Measurements from ENCODE around the gene CSTPP1. TPM values are rescaled to one million over a fixed set of nuclear protein-coding genes. Genes with fewer than 3 reads are reported as not detected.
A peak's percentile ranks its signal among the peaks of the same experiment; 100 is the strongest.

Gene CSTPP1
- total RNA-seq, 4 donors from 2014 or later: 31.8 to 42.1 (median 39.1) TPM

DNA sequence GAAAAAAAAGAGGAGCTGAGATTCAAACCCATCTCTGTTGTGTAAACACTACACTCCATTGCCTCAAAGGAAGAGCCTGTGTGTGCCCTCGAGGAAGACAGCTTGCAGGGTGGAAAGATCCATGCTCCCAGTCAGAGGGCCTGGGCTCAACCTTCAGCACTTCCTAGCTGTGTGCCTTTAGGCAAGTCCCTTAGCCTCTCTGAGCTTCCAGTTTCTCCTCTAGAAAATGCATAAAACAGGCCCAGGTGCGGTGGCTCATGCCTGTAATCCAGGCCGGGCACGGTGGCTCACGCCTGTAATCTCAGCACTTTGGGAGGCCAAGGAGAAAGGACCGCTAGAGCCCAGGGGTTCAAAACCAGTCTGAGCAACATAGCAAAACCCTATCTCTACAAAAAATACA lies 244.7 kb downstream of the CSTPP1 start:
- Histone ChIP-seq H3K4me1 (peaks cover 6 to 26% (median 15%) of the 10 kb centered on the region in 4 donors), H3K27ac (no peak overlapping the region)

GRCh38 chr11:47182380-47182779 lies 245.8 kb downstream of the CSTPP1 start:
- peaks cover 0 to 6% of the 10 kb centered on the region in 2 donors for H3K27me3 ChIP-seq
- no peaks in the 10 kb centered on the region for H3K36me3 ChIP-seq
- no peak overlapping the region for H3K4me3 ChIP-seq
- no peaks in the 10 kb centered on the region for H3K9me3 ChIP-seq
- H3K4me1 ChIP-seq: peaks cover 9 to 37% (median 19%) of the 10 kb centered on the region in 4 donors
- TF ChIP-seq, protein P1, sequence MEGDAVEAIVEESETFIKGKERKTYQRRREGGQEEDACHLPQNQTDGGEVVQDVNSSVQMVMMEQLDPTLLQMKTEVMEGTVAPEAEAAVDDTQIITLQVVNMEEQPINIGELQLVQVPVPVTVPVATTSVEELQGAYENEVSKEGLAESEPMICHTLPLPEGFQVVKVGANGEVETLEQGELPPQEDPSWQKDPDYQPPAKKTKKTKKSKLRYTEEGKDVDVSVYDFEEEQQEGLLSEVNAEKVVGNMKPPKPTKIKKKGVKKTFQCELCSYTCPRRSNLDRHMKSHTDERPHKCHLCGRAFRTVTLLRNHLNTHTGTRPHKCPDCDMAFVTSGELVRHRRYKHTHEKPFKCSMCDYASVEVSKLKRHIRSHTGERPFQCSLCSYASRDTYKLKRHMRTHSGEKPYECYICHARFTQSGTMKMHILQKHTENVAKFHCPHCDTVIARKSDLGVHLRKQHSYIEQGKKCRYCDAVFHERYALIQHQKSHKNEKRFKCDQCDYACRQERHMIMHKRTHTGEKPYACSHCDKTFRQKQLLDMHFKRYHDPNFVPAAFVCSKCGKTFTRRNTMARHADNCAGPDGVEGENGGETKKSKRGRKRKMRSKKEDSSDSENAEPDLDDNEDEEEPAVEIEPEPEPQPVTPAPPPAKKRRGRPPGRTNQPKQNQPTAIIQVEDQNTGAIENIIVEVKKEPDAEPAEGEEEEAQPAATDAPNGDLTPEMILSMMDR (IDR thresholded peaks at IDR 0.05): no peak
- no peak for TF ChIP-seq POLR2A (IDR thresholded peaks at IDR 0.05)
- no peak for DNase-seq
- peak overlapping the region in 1 of 4 donors; percentile 36 for H3K27ac ChIP-seq

More for the DNA sequence above, 244.7 kb downstream of the CSTPP1 start:
- Histone ChIP-seq H3K27me3 (peaks cover 0 to 6% of the 10 kb centered on the region in 2 donors), H3K4me3 (no peak overlapping the region), H3K9me3 (no peaks in the 10 kb centered on the region), H3K36me3 (no peaks in the 10 kb centered on the region)
- no peak for DNase-seq
- no peak for TF ChIP-seq POLR2A (IDR thresholded peaks at IDR 0.05)
- TF ChIP-seq, protein P1 (IDR thresholded peaks at IDR 0.05): no peak

DNA sequence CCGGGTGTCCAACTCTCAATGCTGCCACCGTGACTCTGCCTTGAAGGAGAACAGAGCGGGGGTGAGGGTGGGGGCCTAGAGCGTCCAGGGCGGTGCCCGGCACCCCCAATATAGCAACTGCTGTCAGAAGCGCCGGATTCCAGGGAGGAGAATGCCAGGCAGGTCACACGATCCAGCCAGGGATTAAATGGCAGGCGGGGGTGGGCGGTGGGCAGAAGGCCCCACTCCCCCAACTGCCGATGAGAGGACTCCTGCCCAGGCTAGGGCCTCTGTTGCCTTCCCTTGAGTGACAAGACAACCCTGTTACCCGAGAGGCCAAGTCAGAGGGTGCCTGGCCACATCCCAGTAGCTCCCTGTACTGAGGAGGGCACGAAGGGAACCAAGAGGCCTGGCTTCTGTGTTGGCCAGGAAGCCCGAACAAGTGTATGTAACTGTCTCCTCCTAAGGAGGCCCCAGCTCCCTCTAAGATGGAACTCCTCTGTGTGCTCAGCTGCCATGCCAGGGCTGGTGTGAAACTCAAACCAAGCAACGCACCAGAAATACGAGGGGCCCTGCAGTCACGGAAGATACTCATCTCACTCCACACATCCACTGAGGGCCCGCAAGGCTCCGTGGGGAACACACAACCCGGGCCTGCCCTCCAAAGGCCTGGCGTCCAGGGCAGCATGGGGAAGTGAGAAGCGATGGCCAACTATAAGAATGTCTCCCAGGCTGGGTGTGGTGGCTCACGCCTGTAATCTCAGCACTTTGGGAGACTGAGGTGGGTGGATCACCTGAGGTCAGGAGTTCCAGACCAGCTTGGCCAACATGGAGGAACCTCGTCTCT lies 246.7 kb downstream of the CSTPP1 start:
- H3K27me3 ChIP-seq: peaks cover 0 to 6% of the 10 kb centered on the region in 2 donors
- TF ChIP-seq, protein P1 (IDR thresholded peaks at IDR 0.05): no peak
- no peaks in the 10 kb centered on the region for H3K9me3 ChIP-seq
- no peak overlapping the region for H3K4me3 ChIP-seq
- no peaks in the 10 kb centered on the region for H3K36me3 ChIP-seq
- no peak for DNase-seq
- peaks cover 6 to 38% (median 11%) of the 10 kb centered on the region in 4 donors for H3K4me1 ChIP-seq
- H3K27ac ChIP-seq: peak overlapping the region in 1 of 4 donors; percentile 36

DNA sequence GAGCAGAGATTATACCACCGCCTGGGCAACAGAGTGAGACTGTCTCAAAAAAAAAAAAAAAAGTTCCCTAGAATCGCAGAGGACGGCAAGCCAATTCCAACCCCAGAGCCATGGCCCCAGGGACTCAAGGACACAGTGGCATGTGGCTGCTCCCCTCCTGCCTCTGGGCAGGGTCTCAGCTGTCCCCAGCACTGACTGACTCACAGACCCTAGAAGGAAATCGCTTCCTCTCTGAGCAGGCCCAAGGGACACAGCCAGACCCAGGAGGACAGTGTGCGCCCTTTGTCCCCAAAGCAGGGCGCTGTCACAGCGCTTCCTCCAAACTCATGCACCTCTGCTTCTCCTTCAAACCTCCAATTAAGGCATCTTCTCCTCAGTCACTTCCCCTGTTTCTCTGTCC lies 247.4 kb downstream of the CSTPP1 start:
- no peak for TF ChIP-seq POLR2A (IDR thresholded peaks at IDR 0.05)
- TF ChIP-seq, protein P1 (IDR thresholded peaks at IDR 0.05): no peak
- Histone ChIP-seq H3K27me3 (peaks cover 0 to 6% of the 10 kb centered on the region in 2 donors), H3K4me3 (no peak overlapping the region), H3K27ac (peak overlapping the region in 1 of 4 donors; percentile 89), H3K4me1 (peaks cover 6 to 42% (median 11%) of the 10 kb centered on the region in 4 donors), H3K36me3 (no peaks in the 10 kb centered on the region), H3K9me3 (no peaks in the 10 kb centered on the region)
- DNase-seq: no peak

GRCh38 chr11:47184711-47185304 lies 248.2 kb downstream of the CSTPP1 start:
- no peak for DNase-seq
- no peak for TF ChIP-seq POLR2A (IDR thresholded peaks at IDR 0.05)
- TF ChIP-seq, protein P1 (IDR thresholded peaks at IDR 0.05): no peak
- Histone ChIP-seq H3K9me3 (no peaks in the 10 kb centered on the region), H3K4me3 (peak overlapping the region in 3 of 4 donors; percentile 69 to 88 (median 85)), H3K36me3 (no peaks in the 10 kb centered on the region), H3K27ac (peak overlapping the region in 3 of 4 donors; percentile 3 to 89 (median 71)), H3K27me3 (peaks cover 0 to 6% of the 10 kb centered on the region in 2 donors), H3K4me1 (peaks cover 6 to 47% (median 13%) of the 10 kb centered on the region in 4 donors)

Measured in Peyer's patch (tissue), 4 donors.